HUES64 (cell line): ENCODE data around the gene ZNF552.
"Not testable (repeated sequence)": the region's sequence is repeated elsewhere in the genome, so short reads cannot be mapped to it uniquely, and the experiment has no call there.

Experiments used
- H3K27ac ChIP-seq: 2 replicates; pipeline ENCODE4 v1.7.0; 2013; ENCODE audit warnings: low read depth, low read length, inconsistent platforms
- H3K27me3 ChIP-seq: 2 replicates; pipeline ENCODE4 v1.6.1; 2013; ENCODE audit warnings: mild to moderate bottlenecking, low read length; ENCODE audit not compliant: insufficient read depth
- H3K36me3 ChIP-seq: 2 replicates; pipeline ENCODE4 v1.6.1; 2013; ENCODE audit warnings: mild to moderate bottlenecking, low read length; ENCODE audit not compliant: insufficient read depth
- H3K4me1 ChIP-seq: 2 replicates; pipeline ENCODE4 v1.6.1; 2013; ENCODE audit warnings: mild to moderate bottlenecking, low read length, moderate library complexity; ENCODE audit not compliant: insufficient read depth
- H3K4me3 ChIP-seq: 2 replicates; pipeline ENCODE4 v1.5.1; 2013; ENCODE audit warnings: mild to moderate bottlenecking, low read length, moderate library complexity
- H3K9ac ChIP-seq: 2 replicates; pipeline ENCODE4 v1.6.1; 2013; ENCODE audit warnings: mild to moderate bottlenecking, low read depth, low read length
- H3K9me3 ChIP-seq: 2 replicates; pipeline ENCODE4 v1.6.1; 2013; ENCODE audit warnings: low read depth, low read length; ENCODE audit not compliant: insufficient read depth
- WGBS: fragments of 150-250, 120-280 bp; methylation state at CpG from one replicate; pipeline ENCODE4 v1.1.7; 2013; ENCODE audit warnings: missing lambda C conversion rate; 5-methylcytosine and 5-hydroxymethylcytosine counted together

The ZNF552 gene

GRCh38 chr19:57836991-57837390, 22.3 kb upstream of the ZNF552 start:
- H3K36me3 ChIP-seq, result peaks cover 51% of the 10 kb centered on the region
- H3K4me1 ChIP-seq, H3K27ac ChIP-seq, H3K4me3 ChIP-seq, H3K9ac ChIP-seq, H3K27me3 ChIP-seq, H3K9me3 ChIP-seq: not testable (repeated sequence)
- 92% methylated on average over 4 of the region's 5 CpGs for WGBS

- Histone ChIP-seq H3K4me1 (peaks cover 13% of the 10 kb centered on the region; the same call in 1 of the 2 replicates), H3K9ac (peak within 1 kb of the TSS; percentile 91), H3K27ac (peak within 1 kb of the TSS; percentile 93), H3K9me3 (no peaks in the 10 kb centered on the region), H3K36me3 (peaks cover 14% of the 10 kb centered on the region; the same call in 1 of the 2 replicates), H3K4me3 (peak within 1 kb of the TSS; percentile 71), H3K27me3 (no peaks in the 10 kb centered on the region)
- WGBS, result under 1% methylated on average over 22 of the region's 22 CpGs
These were observed 15.4 kb upstream of the ZNF552 start, which contains the start of gene ZNF587B for GRCh38 chr19:57830071-57830602. TSS of gene ZNF587B (plus strand) at chr19:57830299. CDS start at chr19:57830529, 230 bp downstream.

GRCh38 chr19:57829316-57829715, 14.6 kb upstream of the ZNF552 start:
- Histone ChIP-seq H3K4me3 (no peak overlapping the region; the same call in 1 of the 2 replicates), H3K27me3 (no peaks in the 10 kb centered on the region), H3K27ac (peak overlapping the region; percentile 46; the same call in 1 of the 2 replicates), H3K4me1 (peaks cover 13% of the 10 kb centered on the region; the same call in 1 of the 2 replicates), H3K9me3 (no peaks in the 10 kb centered on the region), H3K9ac (no peak overlapping the region), H3K36me3 (peaks cover 18% of the 10 kb centered on the region; the same call in 1 of the 2 replicates)
- WGBS, result 92% methylated on average over 5 of the region's 5 CpGs

- no peak overlapping the region for H3K4me3 ChIP-seq
- 94% methylated on average over 6 of the region's 6 CpGs for WGBS
- no peaks in the 10 kb centered on the region for H3K9me3 ChIP-seq
- no peak overlapping the region for H3K27ac ChIP-seq
- no peaks in the 10 kb centered on the region for H3K27me3 ChIP-seq
- peaks cover 5% of the 10 kb centered on the region; the same call in 1 of the 2 replicates for H3K4me1 ChIP-seq
- no peak overlapping the region for H3K9ac ChIP-seq
- H3K36me3 ChIP-seq, result peaks cover 32% of the 10 kb centered on the region
These were observed 10.8 kb upstream of the ZNF552 start for GRCh38 chr19:57825511-57825910.

- H3K27ac ChIP-seq, H3K9me3 ChIP-seq, H3K27me3 ChIP-seq, H3K4me3 ChIP-seq, H3K9ac ChIP-seq: not testable (repeated sequence)
- WGBS, result 95% methylated on average over 4 of the region's 4 CpGs
- Histone ChIP-seq H3K4me1 (peaks cover 11% of the 10 kb centered on the region), H3K36me3 (peaks cover 30% of the 10 kb centered on the region)
These were observed 8.9 kb upstream of the ZNF552 start for GRCh38 chr19:57823608-57824007.

- not testable (repeated sequence) for H3K4me3 ChIP-seq, H3K27ac ChIP-seq, H3K9me3 ChIP-seq, H3K27me3 ChIP-seq, H3K9ac ChIP-seq
- Histone ChIP-seq H3K4me1 (peaks cover 15% of the 10 kb centered on the region), H3K36me3 (peaks cover 30% of the 10 kb centered on the region)
- 89% methylated on average over 2 of the region's 2 CpGs for WGBS
These were observed 8.4 kb upstream of the ZNF552 start for GRCh38 chr19:57823155-57823554.

GRCh38 chr19:57821501-57821900, 6.8 kb upstream of the ZNF552 start:
- H3K4me3 ChIP-seq, H3K27me3 ChIP-seq, H3K27ac ChIP-seq, H3K9me3 ChIP-seq, H3K9ac ChIP-seq: not testable (repeated sequence)
- H3K4me1 ChIP-seq, result peaks cover 15% of the 10 kb centered on the region
- peaks cover 25% of the 10 kb centered on the region for H3K36me3 ChIP-seq
- 95% methylated on average over 2 of the region's 3 CpGs for WGBS

GRCh38 chr19:57821095-57821494, 6.4 kb upstream of the ZNF552 start:
- 90% methylated on average over 2 of the region's 3 CpGs for WGBS
- H3K36me3 ChIP-seq, result peaks cover 24% of the 10 kb centered on the region
- H3K9me3 ChIP-seq, H3K9ac ChIP-seq, H3K27ac ChIP-seq, H3K27me3 ChIP-seq: not testable (repeated sequence)
- peak overlapping the region; percentile 94 for H3K4me3 ChIP-seq
- peaks cover 15% of the 10 kb centered on the region for H3K4me1 ChIP-seq

- H3K36me3 ChIP-seq, result peaks cover 22% of the 10 kb centered on the region
- no peaks in the 10 kb centered on the region for H3K27me3 ChIP-seq
- H3K4me1 ChIP-seq, result peaks cover 15% of the 10 kb centered on the region
- no peak overlapping the region for H3K27ac ChIP-seq
- no peaks in the 10 kb centered on the region for H3K9me3 ChIP-seq
- WGBS, result 91% methylated on average over 6 of the region's 6 CpGs
- H3K9ac ChIP-seq, result peak overlapping the region; percentile 97
- peak overlapping the region; percentile 94 for H3K4me3 ChIP-seq
These were observed 5.9 kb upstream of the ZNF552 start for GRCh38 chr19:57820599-57820998.

GRCh38 chr19:57819475-57820148, 4.9 kb upstream of the ZNF552 start:
- WGBS, result under 1% methylated on average over 44 of the region's 44 CpGs
- peaks cover 18% of the 10 kb centered on the region for H3K36me3 ChIP-seq
- H3K9ac ChIP-seq, result peak overlapping the region; percentile 97
- no peaks in the 10 kb centered on the region for H3K27me3 ChIP-seq
- no peaks in the 10 kb centered on the region for H3K9me3 ChIP-seq
- H3K4me3 ChIP-seq, result peak overlapping the region; percentile 94
- H3K27ac ChIP-seq, result peak overlapping the region; percentile 84
- H3K4me1 ChIP-seq, result peaks cover 20% of the 10 kb centered on the region

- Histone ChIP-seq H3K27me3 (no peaks in the 10 kb centered on the region), H3K9ac (no peak overlapping the region), H3K27ac (no peak overlapping the region), H3K9me3 (no peaks in the 10 kb centered on the region), H3K36me3 (peaks cover 15% of the 10 kb centered on the region), H3K4me1 (peaks cover 20% of the 10 kb centered on the region), H3K4me3 (no peak overlapping the region)
- WGBS, result 81% methylated on average over 7 of the region's 7 CpGs
These were observed 3.7 kb upstream of the ZNF552 start for GRCh38 chr19:57818378-57818777.
